Ureter (tissue), 1 donor: Measurements from ENCODE around the gene KLF9. TPM values are rescaled to one million over a fixed set of nuclear protein-coding genes. Genes with fewer than 3 reads are reported as not detected.

Source experiments
- DNase-seq: peaks from one replicate; pipeline ENCODE4 v3.0.0-alpha.2; 2020; ENCODE audit warnings: low spot score
- total RNA-seq: library from RNA; stranded (reverse); gene quantifications from one replicate; pipeline ENCODE4 v1.2.4, GENCODE V29; 2023
- donor health status: DM: yes; HTN: yes; CAD: no.

KLF9 gene
- total RNA-seq, 1 donor from 2014 or later = 64.5 TPM

GRCh38 chr9:70367305-70367930 lies 47.0 kb downstream of the KLF9 start:
- no peak for DNase-seq

GRCh38 chr9:70363760-70364159 lies 50.7 kb downstream of the KLF9 start:
- DNase-seq = no peak

GRCh38 chr9:70362952-70363351 lies 51.5 kb downstream of the KLF9 start:
- DNase-seq = no peak

- no peak for DNase-seq
Measured at GRCh38 chr9:70355801-70356200, 58.7 kb downstream of the KLF9 start.

GRCh38 chr9:70352802-70353201 lies 61.7 kb downstream of the KLF9 start:
- DNase-seq = no peak

GRCh38 chr9:70352356-70352755 lies 62.1 kb downstream of the KLF9 start:
- no peak for DNase-seq

- DNase-seq = no peak
Measured at GRCh38 chr9:70347046-70347445, 67.4 kb downstream of the KLF9 start.

GRCh38 chr9:70340572-70340971 lies 73.9 kb downstream of the KLF9 start:
- no peak for DNase-seq

Other genes with a start within 250 kb of the KLF9 start
- gene SMC5, start 155.7 kb downstream of the KLF9 start, total RNA-seq = 54.4 TPM